Endothelial cell of umbilical vein (primary cell): ENCODE results near the gene SLC38A8.

Experiments
- EZH2 ChIP-seq: IDR thresholded peaks from 2 replicates; pipeline ENCODE4 v1.6.1; 2012; ENCODE audit warnings: borderline replicate concordance, low read depth, mild to moderate bottlenecking, moderate library complexity, low read length, inconsistent platforms; ENCODE audit not compliant: severe bottlenecking
- POLR2AphosphoS5 ChIP-seq: IDR thresholded peaks from 2 replicates; pipeline ENCODE4 v1.6.1; 2012; ENCODE audit warnings: low read depth, mild to moderate bottlenecking, control low read depth, low read length, moderate library complexity; ENCODE audit not compliant: insufficient read depth
- TF ChIP-seq, protein P1 (sequence below), 2 donors: IDR thresholded peaks; 1 replicate in 1 of 2; 2 replicates in 1 of 2; pipeline ENCODE4 v1.5.1; 2011; ENCODE audit warnings: low read length in 2 of 2, mild to moderate bottlenecking in 2 of 2, moderate library complexity in 2 of 2, control low read depth in 1 of 2, inconsistent platforms in 1 of 2, low read depth in 1 of 2; ENCODE audit not compliant: insufficient read depth in 1 of 2; ENCODE audit errors: extremely low read depth in 1 of 2

DNA sequence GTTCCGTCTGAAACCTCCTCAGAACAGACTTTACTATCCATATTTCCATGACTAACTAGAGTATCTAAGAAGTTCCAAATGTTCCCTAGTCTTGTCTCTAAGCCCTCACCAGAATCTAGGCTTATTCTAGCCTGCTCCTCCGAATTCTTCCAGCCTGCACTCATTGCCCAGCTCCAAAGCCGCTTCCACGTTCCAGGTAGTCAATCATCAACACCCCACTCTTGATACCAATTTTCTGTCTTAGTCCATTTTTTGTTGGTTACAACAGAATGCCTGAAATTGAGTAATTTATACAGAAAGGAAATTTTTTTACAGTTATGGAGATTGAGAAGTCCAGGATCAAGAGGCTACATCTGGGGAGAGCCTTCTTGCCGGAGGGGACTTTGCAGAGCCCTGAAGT lies 21.1 kb downstream of the SLC38A8 start:
- TF ChIP-seq, protein P1, sequence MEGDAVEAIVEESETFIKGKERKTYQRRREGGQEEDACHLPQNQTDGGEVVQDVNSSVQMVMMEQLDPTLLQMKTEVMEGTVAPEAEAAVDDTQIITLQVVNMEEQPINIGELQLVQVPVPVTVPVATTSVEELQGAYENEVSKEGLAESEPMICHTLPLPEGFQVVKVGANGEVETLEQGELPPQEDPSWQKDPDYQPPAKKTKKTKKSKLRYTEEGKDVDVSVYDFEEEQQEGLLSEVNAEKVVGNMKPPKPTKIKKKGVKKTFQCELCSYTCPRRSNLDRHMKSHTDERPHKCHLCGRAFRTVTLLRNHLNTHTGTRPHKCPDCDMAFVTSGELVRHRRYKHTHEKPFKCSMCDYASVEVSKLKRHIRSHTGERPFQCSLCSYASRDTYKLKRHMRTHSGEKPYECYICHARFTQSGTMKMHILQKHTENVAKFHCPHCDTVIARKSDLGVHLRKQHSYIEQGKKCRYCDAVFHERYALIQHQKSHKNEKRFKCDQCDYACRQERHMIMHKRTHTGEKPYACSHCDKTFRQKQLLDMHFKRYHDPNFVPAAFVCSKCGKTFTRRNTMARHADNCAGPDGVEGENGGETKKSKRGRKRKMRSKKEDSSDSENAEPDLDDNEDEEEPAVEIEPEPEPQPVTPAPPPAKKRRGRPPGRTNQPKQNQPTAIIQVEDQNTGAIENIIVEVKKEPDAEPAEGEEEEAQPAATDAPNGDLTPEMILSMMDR (IDR thresholded peaks at IDR 0.05; ENCODE audit: extremely low read depth in 1 of 2, insufficient read depth in 1 of 2, low read depth in 1 of 2, low read length in 2 of 2) = no peak
- TF ChIP-seq EZH2 (no peak), POLR2AphosphoS5 (no peak)
